ENCODE measurements around the gene FBXW4. TPM values are rescaled to one million over a fixed set of nuclear protein-coding genes. Genes with fewer than 3 reads are reported as not detected.

Gene FBXW4
- total RNA-seq, 1 donor from 2014 or later = 37.1 TPM

GRCh38 chr10:101565370-101565900 lies 129.5 kb downstream of the FBXW4 start:
- no peak for DNase-seq

- no peak for DNase-seq
These were observed 130.4 kb downstream of the FBXW4 start for GRCh38 chr10:101564490-101564991.

DNA sequence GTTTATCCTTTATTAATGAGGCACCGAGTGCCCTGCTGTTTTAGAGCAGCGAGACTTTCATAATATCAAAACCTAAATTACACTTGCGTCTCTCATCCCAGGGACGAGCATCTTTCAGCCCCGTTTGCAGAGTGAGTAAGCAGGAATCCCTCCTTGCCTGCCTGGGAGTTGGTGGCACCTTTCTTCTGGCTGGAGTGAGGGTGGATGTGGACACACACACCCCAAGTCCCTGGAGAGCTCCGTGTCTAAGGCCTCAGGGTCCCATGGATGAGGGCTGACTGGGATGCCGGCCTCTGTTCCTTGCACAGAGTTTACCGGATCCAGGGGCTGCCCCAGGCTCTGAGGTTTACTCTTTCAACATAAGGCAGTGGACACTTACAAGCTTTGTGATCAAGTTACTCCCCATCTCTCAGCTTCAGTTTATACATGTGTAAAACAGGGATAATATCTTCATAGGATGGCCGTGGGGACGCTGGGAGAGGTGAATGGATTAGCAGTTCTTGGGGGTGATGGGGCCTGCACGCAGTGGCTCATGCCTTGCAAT lies 131.4 kb downstream of the FBXW4 start:
- DNase-seq = no peak

GRCh38 chr10:101563007-101563406 lies 132.0 kb downstream of the FBXW4 start:
- peak; percentile 51 for DNase-seq

GRCh38 chr10:101562231-101562630 lies 132.7 kb downstream of the FBXW4 start:
- no peak for DNase-seq

DNA sequence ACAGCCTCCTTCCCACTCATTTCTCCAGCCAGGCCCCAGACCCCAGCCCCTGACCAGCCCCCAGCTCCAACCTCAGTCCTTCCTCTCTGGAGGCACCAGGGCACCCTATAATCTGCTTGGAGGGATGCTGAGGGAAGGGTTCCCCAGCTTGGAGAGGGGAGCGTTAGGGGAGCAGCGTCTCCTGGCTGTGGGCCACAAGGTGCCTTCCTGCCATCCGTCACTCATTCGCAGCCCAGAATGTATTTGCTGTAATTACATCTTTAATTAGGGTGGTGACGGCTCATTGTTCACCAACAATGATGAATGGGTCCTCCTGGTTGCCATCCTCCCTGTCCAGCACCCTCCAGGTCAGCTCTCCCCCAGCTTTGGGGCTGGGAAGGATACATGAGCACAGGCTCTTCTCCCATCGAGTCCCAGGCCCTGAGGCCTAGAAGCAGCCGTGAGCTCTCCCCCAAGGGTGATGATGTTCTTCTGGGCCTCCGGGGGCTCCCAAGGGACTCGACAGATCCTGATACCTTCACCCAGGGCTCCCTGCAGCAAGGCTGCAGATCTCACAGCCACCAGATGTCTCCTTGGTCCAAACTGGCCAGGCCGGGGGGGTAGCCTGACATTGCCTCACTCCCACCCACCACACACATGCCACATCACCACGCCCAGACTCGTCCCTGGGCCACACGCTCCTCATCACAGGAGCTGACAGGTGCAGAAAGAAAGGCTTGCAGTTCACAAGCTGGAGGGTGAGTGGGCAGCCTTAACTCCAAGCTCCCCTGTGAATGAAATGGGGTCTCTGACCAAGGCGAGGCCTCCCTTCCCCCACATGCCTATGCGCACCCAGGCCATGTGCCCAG lies 133.7 kb downstream of the FBXW4 start:
- DNase-seq = no peak

Other genes with a start within 250 kb of the FBXW4 start
- 11.7 and 16.3 TPM in 2 replicates for gene POLL, start 106.9 kb downstream of the FBXW4 start, total RNA-seq
- gene DPCD, start 106.8 kb downstream of the FBXW4 start, total RNA-seq = 22.4 and 28.1 TPM in 2 replicates
- gene FGF8, start 80.9 kb upstream of the FBXW4 start, total RNA-seq = not detected in 2 replicates
- gene NPM3, start 88.3 kb upstream of the FBXW4 start, total RNA-seq = 92.8 and 96.7 TPM in 2 replicates
- 96.1 and 99.1 TPM in 2 replicates for gene OGA, start 123.3 kb upstream of the FBXW4 start, total RNA-seq
- 0.85 TPM in 1 of 2 replicates, not detected in the other for gene KCNIP2, start 148.6 kb upstream of the FBXW4 start, total RNA-seq